ENCODE data around the gene NDOR1. TPM values are rescaled to one million over a fixed set of nuclear protein-coding genes. Genes with fewer than 3 reads are reported as not detected.

The NDOR1 gene
- total and polyA plus RNA-seq, 12 donors: 4.6 to 10.6 (median 5.6) TPM

- TF ChIP-seq, protein P1, sequence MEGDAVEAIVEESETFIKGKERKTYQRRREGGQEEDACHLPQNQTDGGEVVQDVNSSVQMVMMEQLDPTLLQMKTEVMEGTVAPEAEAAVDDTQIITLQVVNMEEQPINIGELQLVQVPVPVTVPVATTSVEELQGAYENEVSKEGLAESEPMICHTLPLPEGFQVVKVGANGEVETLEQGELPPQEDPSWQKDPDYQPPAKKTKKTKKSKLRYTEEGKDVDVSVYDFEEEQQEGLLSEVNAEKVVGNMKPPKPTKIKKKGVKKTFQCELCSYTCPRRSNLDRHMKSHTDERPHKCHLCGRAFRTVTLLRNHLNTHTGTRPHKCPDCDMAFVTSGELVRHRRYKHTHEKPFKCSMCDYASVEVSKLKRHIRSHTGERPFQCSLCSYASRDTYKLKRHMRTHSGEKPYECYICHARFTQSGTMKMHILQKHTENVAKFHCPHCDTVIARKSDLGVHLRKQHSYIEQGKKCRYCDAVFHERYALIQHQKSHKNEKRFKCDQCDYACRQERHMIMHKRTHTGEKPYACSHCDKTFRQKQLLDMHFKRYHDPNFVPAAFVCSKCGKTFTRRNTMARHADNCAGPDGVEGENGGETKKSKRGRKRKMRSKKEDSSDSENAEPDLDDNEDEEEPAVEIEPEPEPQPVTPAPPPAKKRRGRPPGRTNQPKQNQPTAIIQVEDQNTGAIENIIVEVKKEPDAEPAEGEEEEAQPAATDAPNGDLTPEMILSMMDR (IDR thresholded peaks at IDR 0.05): no peak
- peak overlapping the region in 6 of 10 donors; percentile 22 to 47 (median 40) for H3K4me3 ChIP-seq
- peaks cover 17 to 48% (median 30%) of the 10 kb centered on the region in 9 donors for H3K4me1 ChIP-seq
- intact Hi-C loops (cut with DNase I): no loop called here
- H3K36me3 ChIP-seq: peaks cover 0 to 31% (median 0%) of the 10 kb centered on the region in 9 donors
- DNase-seq (no peak), ATAC-seq (no peak)
- H3K27ac ChIP-seq: peak overlapping the region; percentile 13 to 83 (median 68)
- H3K9me3 ChIP-seq: no peaks in the 10 kb centered on the region
- 88% methylated on average over 30 of the region's 30 CpGs for WGBS, 2 donors
- H3K27me3 ChIP-seq: peaks cover 0 to 5% (median 0%) of the 10 kb centered on the region in 7 donors
Measured at GRCh38 chr9:137218212-137218753, 12.8 kb downstream of the NDOR1 start.

DNA sequence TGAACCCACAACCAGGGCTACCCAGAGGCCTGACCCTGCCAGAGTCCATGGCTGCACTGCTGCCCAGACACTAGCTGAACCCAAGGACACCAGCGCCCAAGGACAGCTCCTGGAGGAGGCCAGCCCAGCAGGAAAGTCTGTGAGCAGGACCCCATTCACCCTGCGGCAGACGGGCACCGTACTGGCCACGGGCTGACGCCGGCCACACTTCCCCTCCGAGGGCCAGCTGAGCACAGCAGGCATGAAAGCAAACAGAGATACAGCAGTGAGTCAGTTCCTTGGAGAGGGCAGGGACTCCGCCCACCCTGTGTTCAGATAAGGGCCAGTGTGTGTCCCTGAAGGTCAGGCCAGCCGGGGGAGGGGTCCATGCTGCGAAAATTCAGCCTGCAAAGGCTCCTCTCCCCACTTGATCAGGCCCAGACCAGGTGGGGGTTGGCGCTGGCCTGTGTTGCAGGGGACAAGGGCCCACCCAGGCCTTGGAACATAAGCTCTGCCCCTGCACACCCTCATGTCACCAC lies 13.3 kb downstream of the NDOR1 start:
- H3K27me3 ChIP-seq: peaks cover 0 to 5% (median 0%) of the 10 kb centered on the region in 7 donors
- 22 to 34% methylated on average over 12 of the region's 12 CpGs for WGBS, 2 donors
- intact Hi-C loops (cut with DNase I): no loop called here
- H3K4me3 ChIP-seq: no peak overlapping the region
- peaks cover 17 to 49% (median 31%) of the 10 kb centered on the region in 9 donors for H3K4me1 ChIP-seq
- TF ChIP-seq, protein P1 (IDR thresholded peaks at IDR 0.05): no peak
- H3K27ac ChIP-seq: peak overlapping the region; percentile 13 to 83 (median 68)
- peaks cover 0 to 29% (median 0%) of the 10 kb centered on the region in 9 donors for H3K36me3 ChIP-seq
- DNase-seq (peak in 1 of 2 donors; percentile 51), ATAC-seq (peak in 3 of 8 donors; percentile 27 to 32 (median 30))
- no peaks in the 10 kb centered on the region for H3K9me3 ChIP-seq

- H3K27ac ChIP-seq: no peak overlapping the region
Measured at GRCh38 chr9:137219757-137220316, 14.3 kb downstream of the NDOR1 start.

More at GRCh38 chr9:137219757-137220316, 14.3 kb downstream of the NDOR1 start:
- WGBS, 2 donors: 94% methylated on average over 10 of the region's 10 CpGs
- TF ChIP-seq, protein P1 (IDR thresholded peaks at IDR 0.05): no peak
- ATAC-seq (no peak), DNase-seq (no peak)
- peaks cover 17 to 55% (median 37%) of the 10 kb centered on the region in 9 donors for H3K4me1 ChIP-seq
- no peaks in the 10 kb centered on the region for H3K9me3 ChIP-seq
- peaks cover 0 to 5% (median 0%) of the 10 kb centered on the region in 7 donors for H3K27me3 ChIP-seq
- intact Hi-C loops (cut with DNase I): loop anchor here in 2 of 10 donors (5.0 kb wide), 1 partner anchor 33 kb away; the partner anchor contains the start of genes ANAPC2 (in 2 of the 2) and SSNA1 (in 2 of the 2)
- H3K4me3 ChIP-seq: no peak overlapping the region
- H3K36me3 ChIP-seq: peaks cover 0 to 19% (median 0%) of the 10 kb centered on the region in 9 donors
